Mucosa of rectum (tissue), 2 donors: ENCODE results near the gene PCOLCE2.

Experiments
- H3K27ac ChIP-seq, 2 donors: one replicate each; pipeline ENCODE4 v1.7.0; 2013; ENCODE audit warnings: inconsistent platforms in 2 of 2, low read depth in 2 of 2, low read length in 2 of 2
- H3K27me3 ChIP-seq, 2 donors: one replicate each; pipeline ENCODE4 v1.7.0; 2013; ENCODE audit warnings: low read length in 2 of 2; ENCODE audit not compliant: control insufficient read depth in 2 of 2, insufficient read depth in 2 of 2
- H3K36me3 ChIP-seq, 2 donors: one replicate each; pipeline ENCODE4 v1.7.0; 2013; ENCODE audit warnings: low read length in 2 of 2; ENCODE audit not compliant: control insufficient read depth in 2 of 2, insufficient read depth in 2 of 2
- H3K4me1 ChIP-seq, 2 donors: one replicate each; pipeline ENCODE4 v1.7.0; 2013; ENCODE audit warnings: low read length in 2 of 2, mild to moderate bottlenecking in 1 of 2; ENCODE audit not compliant: control insufficient read depth in 2 of 2, insufficient read depth in 2 of 2
- H3K4me3 ChIP-seq, 2 donors: one replicate each; pipeline ENCODE4 v1.7.0; 2013; ENCODE audit warnings: low read length in 2 of 2
- H3K9ac ChIP-seq, 2 donors: one replicate each; pipeline ENCODE4 v1.7.0; 2013; ENCODE audit warnings: low read length in 2 of 2, low read depth in 1 of 2, mild to moderate bottlenecking in 1 of 2
- H3K9me3 ChIP-seq, 2 donors: one replicate each; pipeline ENCODE4 v1.7.0; 2013; ENCODE audit warnings: low read length in 2 of 2; ENCODE audit not compliant: control insufficient read depth in 2 of 2
- donor health status: healthy.
- donor health status: Normal muscosa, but diverticular disease.

PCOLCE2 gene

DNA sequence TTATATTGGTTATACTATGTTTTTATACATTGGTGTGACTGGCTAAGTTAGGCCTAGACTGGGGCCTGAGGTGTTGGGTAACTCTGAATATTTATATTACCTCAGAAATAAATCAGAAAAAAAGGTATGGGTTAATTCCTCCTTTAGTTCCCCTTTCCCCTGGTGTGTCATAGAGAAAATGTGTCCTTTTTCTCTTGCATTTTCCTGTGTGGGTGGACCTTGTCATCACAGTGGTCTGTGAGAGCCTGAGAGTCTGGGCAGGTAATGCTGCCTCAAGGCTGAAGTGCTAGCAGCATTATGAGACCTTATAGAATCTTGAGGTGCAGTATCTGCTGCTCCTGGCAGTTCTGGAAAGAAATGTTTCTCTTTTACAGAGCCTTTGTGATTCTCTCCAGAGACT is 69.7 kb downstream of the PCOLCE2 start:
- Histone ChIP-seq H3K36me3 (no peaks in the 10 kb centered on the region), H3K9me3 (no peaks in the 10 kb centered on the region), H3K4me1 (no peaks in the 10 kb centered on the region), H3K9ac (no peak overlapping the region), H3K27ac (no peak overlapping the region), H3K4me3 (no peak overlapping the region), H3K27me3 (no peaks in the 10 kb centered on the region)

DNA sequence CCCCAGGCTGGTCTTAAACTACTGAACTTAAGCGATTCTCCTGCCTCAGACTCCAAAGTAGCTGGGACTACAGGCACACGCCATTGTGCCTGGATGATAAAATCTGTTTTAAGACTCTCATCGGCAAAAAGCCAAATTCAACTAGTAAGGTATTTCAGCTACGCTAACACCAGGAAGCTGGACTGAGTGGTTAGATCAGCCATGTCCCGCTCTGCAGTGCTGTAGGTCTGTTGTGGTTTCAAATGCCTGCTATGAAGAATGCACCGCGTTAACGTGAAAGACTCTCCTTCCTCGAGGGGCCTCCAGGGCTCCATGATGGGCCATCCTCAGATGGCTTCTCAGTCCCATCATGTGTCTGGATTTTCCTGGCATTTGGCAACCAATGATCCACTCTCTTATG is 70.2 kb downstream of the PCOLCE2 start:
- no peaks in the 10 kb centered on the region for H3K9me3 ChIP-seq
- no peaks in the 10 kb centered on the region for H3K4me1 ChIP-seq
- H3K36me3 ChIP-seq, result no peaks in the 10 kb centered on the region
- H3K27ac ChIP-seq, result no peak overlapping the region
- H3K4me3 ChIP-seq, result no peak overlapping the region
- H3K9ac ChIP-seq, result no peak overlapping the region
- no peaks in the 10 kb centered on the region for H3K27me3 ChIP-seq

DNA sequence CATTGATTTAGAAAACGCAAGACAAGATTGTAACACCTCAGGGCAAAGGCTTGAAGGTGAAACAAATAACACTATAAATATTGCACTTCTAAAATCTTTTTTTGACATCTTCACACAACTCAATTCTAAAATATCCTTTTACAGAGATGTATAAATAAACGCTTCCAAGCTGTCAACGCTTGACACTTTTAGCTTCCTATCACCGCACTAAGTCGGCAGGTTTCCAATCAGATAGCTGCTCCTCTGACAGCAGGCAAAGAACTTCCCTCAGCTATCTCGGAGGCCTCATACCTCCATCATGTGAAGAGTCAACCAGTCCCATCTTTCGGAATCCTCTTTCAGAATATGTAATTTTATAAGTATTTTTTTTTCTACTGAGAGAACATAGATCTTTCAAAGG is 71.0 kb downstream of the PCOLCE2 start:
- Histone ChIP-seq H3K4me3 (no peak overlapping the region), H3K27me3 (no peaks in the 10 kb centered on the region), H3K4me1 (no peaks in the 10 kb centered on the region), H3K9me3 (no peaks in the 10 kb centered on the region), H3K27ac (no peak overlapping the region), H3K36me3 (no peaks in the 10 kb centered on the region), H3K9ac (no peak overlapping the region)

DNA sequence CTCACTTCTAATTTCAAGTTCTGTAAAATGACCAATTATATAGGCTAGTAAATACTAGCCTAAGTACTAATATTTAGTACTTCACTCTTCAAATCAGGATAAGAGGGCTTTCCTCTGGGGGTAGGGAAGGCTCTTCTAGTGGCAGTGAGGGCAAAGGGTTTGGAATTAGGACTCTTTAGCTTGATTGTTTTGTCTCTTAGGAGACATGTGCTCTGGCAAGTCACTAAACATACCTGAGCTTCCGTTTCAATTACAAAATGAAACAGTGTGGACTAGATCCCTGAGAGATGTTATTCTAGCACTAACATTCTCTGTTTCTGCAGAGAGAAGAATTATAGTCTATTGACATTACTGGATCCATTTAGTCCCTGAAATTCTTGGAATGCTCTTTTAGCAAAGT is 71.5 kb downstream of the PCOLCE2 start:
- no peaks in the 10 kb centered on the region for H3K9me3 ChIP-seq
- H3K27me3 ChIP-seq, result no peaks in the 10 kb centered on the region
- H3K4me1 ChIP-seq, result no peaks in the 10 kb centered on the region
- H3K4me3 ChIP-seq, result no peak overlapping the region
- H3K9ac ChIP-seq, result no peak overlapping the region
- no peaks in the 10 kb centered on the region for H3K36me3 ChIP-seq
- H3K27ac ChIP-seq, result no peak overlapping the region

DNA sequence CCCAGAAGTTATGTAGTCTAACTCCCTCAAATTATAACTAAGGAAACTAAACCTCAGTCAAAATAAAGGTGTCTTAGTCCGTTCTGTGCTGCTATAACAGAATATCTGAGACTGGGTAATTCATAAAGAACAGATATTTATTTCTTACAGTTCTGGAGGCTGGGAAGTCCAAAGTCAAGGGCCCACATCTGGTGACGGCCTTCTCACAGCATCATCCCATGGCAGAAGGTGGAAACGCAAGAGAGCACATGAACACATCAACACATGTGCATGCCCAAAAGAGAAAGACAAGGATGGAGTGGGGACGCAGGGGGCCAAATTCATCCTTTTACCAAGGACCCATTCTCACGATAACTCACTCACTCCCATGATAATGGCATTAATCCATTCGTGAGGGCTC is 73.1 kb downstream of the PCOLCE2 start:
- H3K36me3 ChIP-seq, result no peaks in the 10 kb centered on the region
- H3K27ac ChIP-seq, result no peak overlapping the region
- no peaks in the 10 kb centered on the region for H3K27me3 ChIP-seq
- H3K9ac ChIP-seq, result no peak overlapping the region
- H3K4me1 ChIP-seq, result no peaks in the 10 kb centered on the region
- no peaks in the 10 kb centered on the region for H3K9me3 ChIP-seq
- H3K4me3 ChIP-seq, result no peak overlapping the region

DNA sequence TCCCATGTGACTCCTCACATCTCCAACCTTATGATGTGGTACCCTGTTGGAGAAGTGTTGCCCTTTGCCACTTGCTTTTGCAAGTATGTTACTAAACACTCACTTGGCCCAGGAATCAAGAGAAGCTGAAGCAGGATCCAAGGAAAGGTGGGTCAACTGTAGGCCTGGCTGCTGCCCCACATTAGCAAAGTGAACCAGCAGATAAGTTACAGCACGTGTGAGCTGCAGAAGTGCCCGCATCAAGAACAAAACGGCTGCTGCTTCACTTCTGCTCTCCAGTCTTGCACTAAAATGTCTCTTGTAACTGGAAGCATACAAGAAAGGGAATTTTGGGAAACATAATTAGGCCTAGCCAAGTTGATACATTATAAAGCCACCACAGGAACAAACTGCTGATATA is 79.6 kb downstream of the PCOLCE2 start:
- H3K9ac ChIP-seq, result no peak overlapping the region
- H3K4me3 ChIP-seq, result no peak overlapping the region

DNA sequence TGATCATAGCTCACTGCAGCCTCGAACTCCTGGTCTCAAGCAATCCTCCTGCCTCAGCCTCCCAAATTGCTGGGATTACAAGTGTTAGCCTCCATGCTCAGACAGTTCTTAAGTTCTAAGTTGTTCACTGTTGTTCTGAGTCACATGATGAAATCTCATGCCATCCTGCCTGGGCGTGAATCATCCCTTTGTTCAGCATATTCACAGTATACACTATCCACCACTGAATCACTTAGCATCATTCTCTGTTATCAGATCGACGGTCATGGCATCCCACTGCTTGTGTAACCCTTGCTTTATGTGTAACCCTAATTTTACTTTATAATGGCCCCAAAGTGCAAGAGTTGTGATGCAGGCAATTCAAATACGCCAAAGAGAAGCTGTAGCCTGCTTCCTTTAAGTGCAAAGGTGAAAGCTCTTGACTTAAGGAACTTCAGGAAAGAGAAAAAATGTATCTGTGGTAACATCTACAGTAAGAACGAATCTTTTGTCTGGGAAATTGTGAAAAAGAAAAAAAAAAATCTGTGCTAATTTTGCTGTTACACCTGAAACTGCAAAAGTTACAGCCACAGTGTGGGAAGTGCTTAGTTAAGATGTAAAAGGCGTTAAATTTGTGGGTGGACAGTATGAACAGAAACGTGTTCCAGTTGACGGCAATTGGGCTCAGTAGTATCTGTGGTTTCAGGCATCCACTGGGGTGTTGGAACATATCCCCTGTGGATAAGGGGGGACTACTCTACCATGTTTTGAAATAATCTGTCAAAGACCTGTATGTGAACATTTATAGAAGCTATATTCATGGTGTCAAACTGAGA is 80.6 kb downstream of the PCOLCE2 start:
- Histone ChIP-seq H3K9me3 (no peaks in the 10 kb centered on the region), H3K27me3 (no peaks in the 10 kb centered on the region), H3K27ac (no peak overlapping the region), H3K36me3 (no peaks in the 10 kb centered on the region), H3K4me3 (no peak overlapping the region), H3K4me1 (no peaks in the 10 kb centered on the region), H3K9ac (no peak overlapping the region)

More for the DNA sequence above, 79.6 kb downstream of the PCOLCE2 start:
- Histone ChIP-seq H3K27me3 (no peaks in the 10 kb centered on the region), H3K36me3 (no peaks in the 10 kb centered on the region), H3K9me3 (no peaks in the 10 kb centered on the region), H3K4me1 (no peaks in the 10 kb centered on the region), H3K27ac (no peak overlapping the region)

DNA sequence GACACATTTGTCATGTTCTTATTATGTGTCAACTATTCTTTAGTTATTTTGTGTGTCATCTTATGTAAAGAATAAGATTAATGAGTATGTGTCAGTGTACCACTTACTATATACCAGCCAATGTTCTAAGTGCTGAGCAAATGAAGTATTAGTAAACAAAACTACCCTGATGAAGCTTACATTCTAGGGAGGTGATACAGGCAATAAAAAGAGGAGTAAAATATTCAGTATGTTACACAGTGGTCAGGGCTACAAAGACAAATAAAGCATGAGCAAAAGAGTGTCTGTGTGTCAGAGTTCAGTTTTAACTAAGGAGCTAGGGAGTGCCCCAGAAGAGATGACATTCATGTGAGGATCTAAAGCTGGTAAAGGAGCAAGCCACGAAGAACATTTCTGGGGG is 86.0 kb downstream of the PCOLCE2 start:
- no peak overlapping the region for H3K9ac ChIP-seq
- H3K27me3 ChIP-seq, result no peaks in the 10 kb centered on the region
- H3K4me1 ChIP-seq, result no peaks in the 10 kb centered on the region
- no peak overlapping the region for H3K27ac ChIP-seq
- no peaks in the 10 kb centered on the region for H3K9me3 ChIP-seq
- no peak overlapping the region for H3K4me3 ChIP-seq
- H3K36me3 ChIP-seq, result no peaks in the 10 kb centered on the region

DNA sequence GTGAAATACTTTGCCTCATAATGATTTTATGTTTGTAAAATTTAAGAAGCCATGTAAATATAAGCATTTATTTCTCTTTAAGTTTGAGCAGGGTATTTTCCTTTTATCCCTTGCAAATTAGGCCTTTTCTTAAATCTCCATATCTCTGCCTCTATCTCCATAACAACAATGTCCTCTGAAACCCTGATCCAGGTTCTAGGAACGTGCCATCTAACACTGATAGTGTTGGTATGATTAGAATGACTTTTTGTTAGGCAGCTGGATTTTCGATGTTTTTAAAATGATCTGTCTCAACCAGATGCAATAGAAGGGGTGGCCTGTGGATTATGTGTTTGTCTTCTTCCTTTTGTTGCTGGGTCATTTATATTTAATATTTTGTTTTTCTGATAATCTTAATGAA is 87.1 kb downstream of the PCOLCE2 start:
- Histone ChIP-seq H3K27ac (no peak overlapping the region), H3K36me3 (no peaks in the 10 kb centered on the region), H3K27me3 (no peaks in the 10 kb centered on the region), H3K4me3 (no peak overlapping the region), H3K9me3 (no peaks in the 10 kb centered on the region), H3K4me1 (no peaks in the 10 kb centered on the region), H3K9ac (no peak overlapping the region)

DNA sequence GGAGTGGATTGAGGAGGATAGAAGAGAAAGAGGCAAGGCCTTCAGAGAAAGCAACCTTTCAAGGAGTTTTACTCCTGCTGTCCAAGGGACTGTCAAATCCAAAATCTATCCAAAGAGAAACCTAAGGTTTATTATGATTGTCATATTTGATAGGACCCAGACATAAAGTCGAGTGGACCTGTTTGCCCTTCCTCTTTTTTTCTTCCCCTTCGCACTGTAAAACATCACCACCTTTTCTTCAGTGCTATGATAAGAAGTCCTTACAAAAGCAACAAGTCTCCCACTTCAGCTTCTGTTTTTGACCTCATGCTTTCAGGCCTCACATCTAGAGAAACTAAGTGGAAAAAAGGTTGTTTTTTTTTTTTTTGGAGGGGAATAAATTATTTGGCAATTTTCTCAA is 92.1 kb downstream of the PCOLCE2 start:
- H3K9me3 ChIP-seq, result no peaks in the 10 kb centered on the region

More for the DNA sequence above, 92.1 kb downstream of the PCOLCE2 start:
- H3K4me3 ChIP-seq, result no peak overlapping the region
- H3K36me3 ChIP-seq, result no peaks in the 10 kb centered on the region
- H3K27ac ChIP-seq, result no peak overlapping the region
- H3K4me1 ChIP-seq, result no peaks in the 10 kb centered on the region
- no peaks in the 10 kb centered on the region for H3K27me3 ChIP-seq
- no peak overlapping the region for H3K9ac ChIP-seq
